Measurements from ENCODE around the gene SEPTIN8.

Gene SEPTIN8

DNA sequence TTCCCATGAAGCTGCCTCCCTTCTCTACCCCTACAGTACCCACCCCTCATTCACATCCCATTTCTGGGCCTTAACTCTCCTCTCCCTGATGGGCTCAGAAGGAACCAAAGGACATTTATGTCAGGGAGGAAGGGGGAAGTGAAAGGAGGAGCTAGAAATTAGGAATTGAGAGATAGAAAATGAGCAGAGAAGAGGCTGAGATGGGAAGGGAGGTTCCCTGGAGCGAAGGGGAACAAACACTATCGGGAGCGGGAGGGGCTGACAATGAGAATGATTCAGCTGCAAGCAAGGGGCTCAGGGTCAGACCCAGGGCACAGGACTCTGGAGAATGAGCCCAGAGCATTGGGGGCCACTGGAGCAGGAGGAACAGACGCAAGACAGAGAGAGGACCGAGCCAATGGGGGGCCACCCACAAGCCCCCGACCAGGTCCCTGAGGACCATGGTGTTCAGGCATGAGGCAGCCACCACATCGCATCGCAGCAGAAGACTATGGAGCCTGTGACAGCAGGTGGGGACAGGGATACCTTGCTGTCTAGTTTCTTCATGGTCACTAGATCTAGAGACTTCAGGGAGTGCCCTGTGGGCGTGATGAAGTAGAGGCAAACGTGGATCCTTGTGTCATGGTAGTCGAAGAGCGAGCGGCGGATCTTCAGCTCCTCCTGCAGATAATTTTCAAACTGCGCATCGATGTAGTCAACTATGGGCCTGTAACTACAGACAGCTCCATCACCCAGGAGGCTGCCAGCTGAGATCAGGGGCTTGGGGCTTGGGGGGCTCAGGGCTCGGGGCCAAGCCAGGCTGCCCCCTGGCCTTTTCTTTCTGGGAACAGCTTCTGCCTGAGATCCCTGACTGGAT is 13.6 kb downstream of the SEPTIN8 start:
- no peak for DNase-seq

DNA sequence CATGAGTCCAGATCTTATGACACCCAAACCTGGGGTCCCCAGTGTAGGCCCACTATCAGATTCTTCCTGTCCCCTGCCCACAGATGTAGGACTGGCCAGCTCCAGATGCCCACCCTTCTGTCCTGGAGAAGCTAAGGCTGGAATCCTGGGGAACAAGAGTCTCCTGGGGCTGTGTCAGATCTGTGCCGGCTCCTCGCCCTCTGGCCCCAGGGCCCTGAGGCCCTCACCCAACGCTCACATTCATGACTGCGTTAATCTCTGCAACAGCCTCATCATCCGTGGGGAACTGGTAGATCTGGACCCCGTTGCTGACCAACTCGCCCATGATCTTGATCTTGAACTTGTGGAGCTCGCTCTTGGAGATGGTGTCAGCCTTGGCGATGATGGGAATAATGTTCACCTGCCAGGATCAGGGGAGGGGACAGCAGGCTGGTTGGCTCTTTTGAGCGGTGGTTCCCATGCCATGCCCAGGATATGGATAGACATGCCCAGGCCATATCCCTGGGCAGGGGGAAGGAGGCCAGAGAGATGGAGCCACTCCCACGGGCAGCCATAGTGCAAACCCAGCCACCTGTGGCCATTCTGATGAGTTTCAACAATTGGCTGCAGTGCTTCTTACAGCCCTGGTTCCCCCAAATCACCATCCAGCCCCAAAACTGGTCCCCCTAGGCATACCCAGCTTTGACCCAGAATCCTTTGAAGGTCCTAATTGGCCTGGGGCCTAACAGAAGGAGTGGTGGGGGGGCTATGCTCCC is 14.6 kb downstream of the SEPTIN8 start:
- DNase-seq, result no peak

DNA sequence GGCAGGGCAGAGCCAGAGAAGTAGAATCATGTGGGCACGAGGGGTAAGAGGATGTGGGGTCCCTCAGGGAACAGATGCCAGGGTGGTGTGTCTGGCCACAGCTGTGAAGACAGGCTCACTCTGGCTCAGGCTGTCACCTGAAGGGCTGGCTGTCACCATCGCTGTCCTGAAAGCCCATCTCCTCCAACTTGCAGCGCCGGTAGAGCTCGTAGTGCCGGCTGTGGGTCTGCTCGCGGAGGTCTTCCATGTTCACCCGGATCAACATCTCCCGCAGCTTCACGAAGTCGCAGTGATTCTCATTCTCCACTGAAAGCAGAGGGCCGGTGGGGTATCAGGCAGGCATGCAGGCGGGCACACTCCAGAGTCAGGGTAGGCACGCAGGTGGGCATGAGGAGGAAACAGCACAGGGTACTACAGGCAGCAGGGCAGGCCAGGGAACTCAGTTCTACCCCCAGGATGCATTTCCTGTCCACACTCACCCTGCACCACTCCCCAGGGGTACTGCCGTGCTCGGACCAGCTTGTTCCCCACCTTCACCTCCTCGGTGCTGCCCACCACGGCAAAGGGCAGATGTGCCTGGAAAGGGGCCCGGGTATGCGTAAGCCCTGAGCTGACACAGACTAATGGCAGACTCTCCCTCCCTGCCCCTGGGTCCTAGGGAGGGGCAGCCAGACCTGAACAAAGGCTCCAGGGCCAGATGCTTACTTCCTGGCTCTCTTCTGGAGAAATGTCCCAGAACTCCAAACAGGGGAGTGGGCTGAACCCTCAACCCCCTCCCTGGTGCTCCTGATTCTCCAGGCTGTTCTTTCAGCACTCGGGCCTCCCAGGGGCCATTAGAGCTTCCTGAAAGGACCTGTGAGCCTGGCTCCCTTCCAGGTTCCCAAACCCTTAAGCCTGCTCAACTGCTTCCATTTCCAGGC is 15.5 kb downstream of the SEPTIN8 start:
- DNase-seq, result no peak

- no peak for DNase-seq
Measured at GRCh38 chr5:132760601-132761317, 16.3 kb downstream of the SEPTIN8 start.

- no peak for DNase-seq
Measured at GRCh38 chr5:132760049-132760420, 17.0 kb downstream of the SEPTIN8 start.

- no peak for DNase-seq
Measured at GRCh38 chr5:132759114-132760048, 17.7 kb downstream of the SEPTIN8 start.

GRCh38 chr5:132758451-132758850 is 18.6 kb downstream of the SEPTIN8 start:
- DNase-seq, result no peak

GRCh38 chr5:132756542-132756941 is 20.5 kb downstream of the SEPTIN8 start:
- no peak for DNase-seq

- DNase-seq, result peak; percentile 48
Measured at GRCh38 chr5:132754947-132755346, 22.1 kb downstream of the SEPTIN8 start.

GRCh38 chr5:132754111-132754510 is 22.9 kb downstream of the SEPTIN8 start:
- no peak for DNase-seq

- peak; percentile 21 for DNase-seq
Measured at GRCh38 chr5:132753135-132753987, 23.7 kb downstream of the SEPTIN8 start.

- no peak for DNase-seq
Measured at GRCh38 chr5:132752581-132753125, 24.4 kb downstream of the SEPTIN8 start.

DNA sequence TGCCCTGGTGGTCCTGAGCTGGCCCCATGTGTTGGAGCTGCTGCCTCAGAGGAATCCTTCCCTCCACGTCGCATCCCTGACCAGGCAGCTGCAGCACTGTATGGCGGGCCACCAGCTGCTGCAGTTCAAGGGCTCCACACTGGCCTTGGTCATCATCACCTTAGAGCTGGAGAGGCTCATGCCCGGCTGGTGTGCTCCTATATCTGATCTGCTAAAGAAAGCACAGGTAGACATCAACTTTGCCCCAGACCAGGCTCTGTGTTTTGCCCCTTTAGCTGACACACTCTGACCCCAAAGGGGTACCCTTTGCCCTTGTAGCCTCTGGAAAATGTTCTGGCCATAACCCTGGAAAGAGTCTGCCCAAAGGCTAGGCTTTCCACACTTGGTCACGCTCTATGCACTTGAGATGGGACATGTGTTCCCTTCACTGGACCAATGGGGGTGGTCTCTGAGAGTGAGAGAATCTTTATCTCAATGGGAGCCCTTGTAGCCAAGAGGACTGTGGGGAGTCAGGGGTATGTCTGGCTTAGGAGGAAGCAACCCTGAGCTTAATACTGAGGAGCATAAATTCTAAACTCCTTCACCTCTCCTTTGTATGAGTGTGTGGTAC is 25.0 kb downstream of the SEPTIN8 start:
- no peak for DNase-seq

DNA sequence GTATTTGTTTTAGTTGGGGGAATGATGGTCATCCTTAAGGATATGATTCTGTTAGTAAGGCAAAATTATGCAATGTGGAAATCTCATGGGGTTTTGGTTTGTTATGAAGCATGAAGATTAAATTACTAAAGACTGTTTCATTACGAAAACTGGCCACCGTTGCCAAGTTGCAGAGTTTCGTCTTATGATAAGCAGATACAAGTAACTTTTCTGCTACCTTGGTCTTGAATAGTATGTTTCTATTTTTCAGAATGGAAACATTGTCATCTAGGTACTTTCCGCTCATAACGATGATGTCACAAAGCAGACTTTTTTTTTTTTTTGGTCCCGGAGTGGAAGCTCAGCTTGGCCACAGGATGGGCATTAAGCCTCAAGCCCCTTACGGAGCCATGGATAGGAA is 25.6 kb downstream of the SEPTIN8 start:
- DNase-seq, result no peak

GRCh38 chr5:132750471-132751230 is 26.4 kb downstream of the SEPTIN8 start:
- no peak for DNase-seq

DNA sequence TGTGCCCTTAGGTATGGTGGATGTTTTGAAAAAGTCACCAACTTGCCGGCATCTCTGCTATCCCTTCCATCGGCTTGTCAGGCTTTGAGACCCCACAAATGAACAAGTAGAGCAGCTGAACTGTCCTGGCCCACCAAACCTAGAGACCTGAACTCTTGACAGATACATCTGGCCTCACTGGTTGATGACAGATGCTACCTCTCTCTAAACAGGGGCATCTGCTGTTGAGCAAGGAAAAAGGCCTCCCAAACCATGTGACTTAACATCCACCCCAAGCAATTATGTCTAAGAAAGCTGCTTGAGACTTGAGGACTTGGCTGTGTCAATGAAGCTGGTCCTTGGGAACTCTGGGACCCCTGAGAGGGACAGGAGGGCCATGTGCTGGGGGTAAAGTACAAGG is 27.5 kb downstream of the SEPTIN8 start:
- DNase-seq, result no peak

DNA sequence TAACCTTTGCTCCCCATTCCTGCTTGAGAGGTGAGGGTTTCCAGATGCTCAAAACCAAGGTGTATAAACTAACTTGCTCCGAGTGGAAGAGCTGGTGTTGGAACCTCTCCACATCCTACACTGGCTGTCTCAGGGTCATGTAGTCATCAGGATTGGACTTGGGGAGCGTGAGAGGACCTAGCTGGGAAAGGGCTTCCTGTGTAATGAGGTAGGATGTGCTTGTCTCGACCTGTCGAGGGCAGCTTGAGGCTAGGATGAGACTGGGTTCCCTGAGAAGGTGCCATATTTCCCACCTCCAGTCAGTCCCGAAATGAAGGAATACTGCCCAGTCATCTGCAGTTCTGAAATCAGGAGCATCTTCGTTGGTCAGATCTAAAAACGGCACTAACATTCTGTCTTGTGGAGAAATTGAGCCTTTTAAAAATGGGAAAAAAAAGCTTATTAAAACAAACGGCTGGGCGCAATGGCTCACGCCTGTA is 28.5 kb downstream of the SEPTIN8 start:
- DNase-seq, result no peak

- DNase-seq, result no peak
Measured at GRCh38 chr5:132747616-132748440, 29.2 kb downstream of the SEPTIN8 start.

All from hematopoietic multipotent progenitor cell treated with erythropoietin and hydrocortisone succinate and interleukin-3 and kit ligand, for 8 days (in vitro differentiated cells).